CD14-positive monocyte (primary cell): ENCODE results near the gene ABCC3. TPM values are rescaled to one million over a fixed set of nuclear protein-coding genes. Genes with fewer than 3 reads are reported as not detected.

Experiments used
- DNase-seq, 3 donors: peaks; one replicate each; pipeline ENCODE4 v3.0.0-alpha.2; 2011 to 2022
- H2AFZ ChIP-seq: 2 replicates; pipeline ENCODE4 v1.6.0; 2012; ENCODE audit warnings: mild to moderate bottlenecking, low read depth, low read length, inconsistent platforms; ENCODE audit not compliant: insufficient read depth, poor library complexity, severe bottlenecking
- H3K27ac ChIP-seq, 2 donors: 1 replicate in 1 of 2; 2 replicates in 1 of 2; pipeline ENCODE4 v1.5.1; 2012 to 2013; ENCODE audit warnings: low read length in 2 of 2, control low read depth in 1 of 2, inconsistent platforms in 1 of 2, low read depth in 1 of 2, mild to moderate bottlenecking in 1 of 2
- H3K27me3 ChIP-seq, 2 donors: one replicate each; pipeline versions ENCODE4 v1.6.0 to v1.6.1; 2011 to 2013; ENCODE audit warnings: low read length in 2 of 2; ENCODE audit not compliant: control insufficient read depth in 2 of 2, insufficient read depth in 2 of 2
- H3K36me3 ChIP-seq, 2 donors: replicated peaks in 1 of 2; 1 replicate in 1 of 2; 2 replicates in 1 of 2; pipeline versions ENCODE4 v1.5.1 to v1.6.1; 2012 to 2013; ENCODE audit warnings: low read length in 2 of 2, control low read depth in 1 of 2, inconsistent platforms in 1 of 2, mild to moderate bottlenecking in 1 of 2; ENCODE audit not compliant: insufficient read depth in 2 of 2, control insufficient read depth in 1 of 2
- H3K4me1 ChIP-seq, 2 donors: 1 replicate in 1 of 2; 2 replicates in 1 of 2; pipeline versions ENCODE4 v1.5.1 to v1.6.1; 2012 to 2013; ENCODE audit warnings: low read length in 2 of 2, control low read depth in 1 of 2, inconsistent platforms in 1 of 2, mild to moderate bottlenecking in 1 of 2, moderate library complexity in 1 of 2; ENCODE audit not compliant: insufficient read depth in 2 of 2, control insufficient read depth in 1 of 2
- H3K4me2 ChIP-seq: replicated peaks from 2 replicates; pipeline ENCODE3; 2012; ENCODE audit warnings: low read length, moderate library complexity, mild to moderate bottlenecking; ENCODE audit not compliant: poor library complexity, severe bottlenecking; ENCODE audit errors: extremely low read depth
- H3K4me3 ChIP-seq, 3 experiments: fragments of 200-600 bp in 1 of 3; sonication (generic) in 1 of 3; replicated peaks in 1 of 3; 1 replicate in 2 of 3; 2 replicates in 1 of 3; pipeline ENCODE4 v1.5.1; 2011 to 2013; ENCODE audit warnings: low read length in 3 of 3, mild to moderate bottlenecking in 3 of 3, control low read depth in 2 of 3, low read depth in 2 of 3, inconsistent platforms in 1 of 3, moderate library complexity in 1 of 3
- H3K79me2 ChIP-seq: 2 replicates; pipeline ENCODE4 v1.6.0; 2012; ENCODE audit warnings: mild to moderate bottlenecking, control low read depth, inconsistent platforms, low read length, moderate library complexity; ENCODE audit not compliant: insufficient read depth
- H3K9ac ChIP-seq: 2 replicates; pipeline ENCODE4 v1.6.0; 2017; ENCODE audit warnings: low read length, mild to moderate bottlenecking; ENCODE audit not compliant: insufficient read depth, poor library complexity, severe bottlenecking
- H3K9me3 ChIP-seq, 2 donors: replicated peaks in 1 of 2; 1 replicate in 1 of 2; 2 replicates in 1 of 2; pipeline versions ENCODE4 v1.5.1 to v1.6.1; 2012 to 2013; ENCODE audit warnings: low read length in 2 of 2, control low read depth in 1 of 2; ENCODE audit not compliant: control insufficient read depth in 1 of 2, insufficient read depth in 1 of 2
- H4K20me1 ChIP-seq: 2 replicates; pipeline ENCODE4 v1.6.0; 2012; ENCODE audit warnings: mild to moderate bottlenecking, low read length, control low read depth, moderate library complexity; ENCODE audit not compliant: insufficient read depth
- H3K27ac Mint-ChIP-seq, 7 donors: one replicate each; pipeline ENCODE4 v1.8.0; 2020; ENCODE audit warnings: mild to moderate bottlenecking in 7 of 7, mixed read lengths in 7 of 7, moderate library complexity in 6 of 7, inconsistent platforms in 2 of 7
- H3K27me3 Mint-ChIP-seq, 3 donors: one replicate each; pipeline ENCODE4 v1.8.0; 2021 to 2022; ENCODE audit warnings: low read depth in 3 of 3, mild to moderate bottlenecking in 3 of 3, mixed read lengths in 3 of 3, moderate library complexity in 3 of 3, inconsistent platforms in 1 of 3
- H3K36me3 Mint-ChIP-seq, 2 donors: one replicate each; pipeline ENCODE4 v1.8.0; 2020; ENCODE audit warnings: mixed read lengths in 2 of 2, inconsistent platforms in 1 of 2, mild to moderate bottlenecking in 1 of 2
- H3K4me1 Mint-ChIP-seq: one replicate; pipeline ENCODE4 v1.8.0; 2020; ENCODE audit warnings: mild to moderate bottlenecking, mixed read lengths
- H3K4me3 Mint-ChIP-seq, 2 donors: one replicate each; pipeline ENCODE4 v1.8.0; 2020; ENCODE audit warnings: mild to moderate bottlenecking in 2 of 2, mixed read lengths in 2 of 2, moderate library complexity in 1 of 2
- H3K9me3 Mint-ChIP-seq, 7 donors: one replicate each; pipeline ENCODE4 v1.8.0; 2020 to 2022; ENCODE audit warnings: mixed read lengths in 7 of 7, mild to moderate bottlenecking in 6 of 7, moderate library complexity in 6 of 7, inconsistent platforms in 2 of 7
- WGBS: methylation state at CpG from one replicate; pipeline ENCODE4 v1.1.5; 2013; ENCODE audit warnings: missing lambda C conversion rate; ENCODE audit not compliant: insufficient coverage; 5-methylcytosine and 5-hydroxymethylcytosine counted together
- intact Hi-C, 2 donors: fragments of 100-400 bp; cut with micrococcal nuclease; formaldehyde crosslinking; loops; one replicate each; pipeline versions ENCODE4 v1.15.0 to v1.15.1; 2023
- polyA plus RNA-seq, 3 donors: library from polyadenylated mRNA; depleted of rRNA in 1 of 3; unstranded in 2 of 3; stranded (reverse) in 1 of 3; fragments of 300-500 nt in 2 of 3; fragments of >200 nt in 1 of 3; fragmentation: Illumina TruSeq in 2 of 3; gene quantifications; 1 replicate in 2 of 3; 2 replicates in 1 of 3; pipeline ENCODE4 v1.2.3, GENCODE V29; 2012 to 2021
- TF ChIP-seq, protein P1 (sequence below): fragments of 200-600 bp; IDR thresholded peaks from one replicate; pipeline ENCODE4 v1.8.0; 2022; ENCODE audit warnings: antibody characterized with exemption, mild to moderate bottlenecking

The ABCC3 gene
- polyA plus RNA-seq, 3 donors: 2.7 to 74.5 (median 11.4) TPM

DNA sequence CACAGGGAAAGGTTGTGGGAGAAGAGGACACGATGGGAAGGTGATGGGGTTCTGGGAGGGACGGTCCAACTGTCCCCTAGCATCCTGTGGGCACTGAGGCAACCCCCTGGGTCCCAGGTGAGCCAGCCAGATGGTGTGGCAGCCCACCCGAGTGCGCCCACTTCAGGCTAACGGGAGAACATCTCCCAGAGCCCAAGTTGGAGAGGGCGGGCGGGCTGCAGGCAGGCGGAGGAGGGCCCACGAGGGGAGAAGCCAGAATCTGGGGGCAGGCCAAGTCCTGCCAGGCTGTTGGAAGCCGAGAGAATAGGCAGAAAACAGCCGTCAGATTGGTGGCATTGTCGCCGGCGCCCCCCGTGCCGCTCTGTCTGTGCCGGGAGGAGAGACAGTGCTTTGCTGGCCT is 13.8 kb upstream of the ABCC3 start:
- Mint-ChIP-seq H3K4me1 (peaks cover 41% of the 10 kb centered on the region), H3K27ac (peak overlapping the region in 3 of 7 donors; percentile 76 to 88 (median 82)), H3K27me3 (peaks cover 6 to 17% (median 11%) of the 10 kb centered on the region in 3 donors), H3K9me3 (peaks cover 0 to 3% (median 0%) of the 10 kb centered on the region in 7 donors), H3K36me3 (peaks cover 0 to 3% of the 10 kb centered on the region in 2 donors), H3K4me3 (no peak overlapping the region)
- H3K4me2 ChIP-seq: no peak overlapping the region
- H3K79me2 ChIP-seq: no peaks in the 10 kb centered on the region
- no peaks in the 10 kb centered on the region for H3K9me3 ChIP-seq
- peaks cover 37 to 64% of the 10 kb centered on the region in 2 donors for H3K4me1 ChIP-seq
- intact Hi-C loops: loop anchor here (5.0 to 10.0 kb wide), 2 partner anchors 59 to 84 kb away; partner anchors contain the start of genes ANKRD40 (in 1 of the 2) and CACNA1G (in 1 of the 2)
- H4K20me1 ChIP-seq: no peaks in the 10 kb centered on the region
- H3K9ac ChIP-seq: no peak overlapping the region
- TF ChIP-seq, protein P1, sequence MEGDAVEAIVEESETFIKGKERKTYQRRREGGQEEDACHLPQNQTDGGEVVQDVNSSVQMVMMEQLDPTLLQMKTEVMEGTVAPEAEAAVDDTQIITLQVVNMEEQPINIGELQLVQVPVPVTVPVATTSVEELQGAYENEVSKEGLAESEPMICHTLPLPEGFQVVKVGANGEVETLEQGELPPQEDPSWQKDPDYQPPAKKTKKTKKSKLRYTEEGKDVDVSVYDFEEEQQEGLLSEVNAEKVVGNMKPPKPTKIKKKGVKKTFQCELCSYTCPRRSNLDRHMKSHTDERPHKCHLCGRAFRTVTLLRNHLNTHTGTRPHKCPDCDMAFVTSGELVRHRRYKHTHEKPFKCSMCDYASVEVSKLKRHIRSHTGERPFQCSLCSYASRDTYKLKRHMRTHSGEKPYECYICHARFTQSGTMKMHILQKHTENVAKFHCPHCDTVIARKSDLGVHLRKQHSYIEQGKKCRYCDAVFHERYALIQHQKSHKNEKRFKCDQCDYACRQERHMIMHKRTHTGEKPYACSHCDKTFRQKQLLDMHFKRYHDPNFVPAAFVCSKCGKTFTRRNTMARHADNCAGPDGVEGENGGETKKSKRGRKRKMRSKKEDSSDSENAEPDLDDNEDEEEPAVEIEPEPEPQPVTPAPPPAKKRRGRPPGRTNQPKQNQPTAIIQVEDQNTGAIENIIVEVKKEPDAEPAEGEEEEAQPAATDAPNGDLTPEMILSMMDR: no peak
- WGBS: 81% methylated on average over 17 of the region's 17 CpGs
- no peak for DNase-seq
- H3K4me3 ChIP-seq: no peak overlapping the region
- no peaks in the 10 kb centered on the region for H3K36me3 ChIP-seq
- H3K27ac ChIP-seq: no peak overlapping the region
- H2AFZ ChIP-seq: no peak overlapping the region
- H3K27me3 ChIP-seq: no peaks in the 10 kb centered on the region

DNA sequence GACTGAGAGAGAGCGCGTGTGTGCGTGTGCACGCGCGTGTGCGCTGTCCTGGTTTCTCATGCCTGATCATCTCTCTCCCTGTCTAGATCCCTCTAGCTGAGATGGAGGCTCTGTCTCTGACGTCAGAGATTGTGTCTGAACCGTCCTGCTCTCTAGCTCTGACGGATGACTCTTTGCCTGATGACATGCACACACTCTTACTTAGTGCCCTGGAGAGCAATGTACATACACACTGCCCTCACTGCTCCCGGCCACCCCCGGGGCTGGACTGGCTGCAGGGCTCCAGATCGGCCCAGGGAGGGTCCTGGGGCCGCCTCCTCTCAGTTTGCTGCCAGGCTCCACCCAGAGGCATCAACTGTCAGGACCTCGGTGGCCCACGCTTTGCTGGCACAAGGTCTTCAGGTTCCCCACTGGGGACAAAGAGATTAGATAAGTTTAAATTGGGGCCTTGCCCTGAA is 13.1 kb upstream of the ABCC3 start:
- Mint-ChIP-seq H3K4me3 (peak overlapping the region; percentile 48 to 72), H3K9me3 (peaks cover 0 to 3% (median 0%) of the 10 kb centered on the region in 7 donors), H3K4me1 (peaks cover 41% of the 10 kb centered on the region), H3K27me3 (peaks cover 10 to 18% (median 12%) of the 10 kb centered on the region in 3 donors), H3K36me3 (peaks cover 0 to 3% of the 10 kb centered on the region in 2 donors), H3K27ac (peak overlapping the region in 4 of 7 donors; percentile 38 to 88 (median 78))
- Histone ChIP-seq H2AFZ (no peak overlapping the region), H3K79me2 (no peaks in the 10 kb centered on the region), H3K27ac (no peak overlapping the region), H3K36me3 (no peaks in the 10 kb centered on the region), H3K9me3 (no peaks in the 10 kb centered on the region), H3K4me2 (no peak overlapping the region), H3K27me3 (no peaks in the 10 kb centered on the region), H3K4me1 (peaks cover 37 to 68% of the 10 kb centered on the region in 2 donors), H3K4me3 (no peak overlapping the region), H4K20me1 (no peaks in the 10 kb centered on the region), H3K9ac (no peak overlapping the region)
- peak; percentile 82 to 87 (median 85) for DNase-seq
- WGBS: 54% methylated on average over 16 of the region's 16 CpGs
- TF ChIP-seq, protein P1: no peak
- intact Hi-C loops: loop anchor here (5.0 to 10.0 kb wide), 2 partner anchors 59 to 83 kb away; partner anchors contain the start of genes ANKRD40 (in 1 of the 2) and CACNA1G (in 1 of the 2)
